ENCODE results near the gene CXADR.
"Not testable (repeated sequence)": the region's sequence is repeated elsewhere in the genome, so short reads cannot be mapped to it uniquely, and the experiment has no call there.

CXADR gene

DNA sequence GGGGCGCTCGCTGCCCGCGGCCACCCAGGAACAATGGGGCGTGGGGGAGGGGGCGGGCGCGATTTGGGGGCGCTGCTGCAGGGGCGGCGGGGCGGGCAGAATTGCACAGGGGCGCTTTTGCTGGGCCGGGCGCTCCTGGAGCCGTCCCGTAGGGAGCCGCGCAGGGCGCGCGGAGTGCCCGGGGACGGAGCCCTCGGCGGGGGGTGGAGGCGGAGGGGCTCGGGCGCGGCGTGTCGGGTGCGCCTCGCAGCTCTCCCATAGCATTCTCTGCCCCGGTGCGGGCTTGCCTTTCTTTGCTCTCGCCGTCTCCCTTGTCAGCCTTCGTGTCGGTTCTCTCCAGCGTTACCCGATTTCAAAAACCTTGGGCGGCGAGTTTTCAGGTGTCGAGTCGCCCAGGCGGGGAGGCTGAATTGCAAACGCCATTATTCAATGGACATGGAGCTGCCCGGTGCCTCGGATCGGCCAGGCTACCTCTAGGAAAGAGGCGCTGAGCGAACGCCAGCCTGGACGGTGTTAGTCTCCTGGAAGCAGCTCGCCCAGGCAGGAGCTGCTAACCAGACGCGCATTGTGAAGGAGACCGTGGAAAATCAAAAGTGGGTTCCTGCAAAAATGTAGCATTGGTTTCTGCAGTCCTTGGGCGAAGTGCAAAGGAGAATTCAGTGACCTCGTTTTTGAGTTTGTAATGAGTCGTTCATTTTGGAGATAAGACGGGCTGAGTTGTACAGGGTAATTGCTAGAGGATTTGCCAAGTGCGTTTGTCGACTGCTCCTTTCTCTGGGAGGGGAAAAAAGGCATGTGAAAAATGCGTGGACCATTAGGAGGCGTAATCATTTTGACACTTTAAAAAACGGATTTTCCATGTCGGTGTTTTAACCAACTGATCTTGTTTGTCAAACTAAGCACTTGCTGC is 626 bp downstream of the CXADR start:
- ATAC-seq, result peak; percentile 68
- no peak for TF ChIP-seq GLIS3 (CRISPR knock-in tag; IDR thresholded peaks at IDR 0.05)
- TF ChIP-seq ZNF565 (CRISPR knock-in tag; conservative IDR thresholded peaks at IDR 0.05; ENCODE audit: low read depth), result no peak
- TF ChIP-seq ZNF70 (CRISPR knock-in tag; IDR thresholded peaks at IDR 0.05), result peak; percentile 63
- no peak for TF ChIP-seq ESRRG (CRISPR knock-in tag; IDR thresholded peaks at IDR 0.05)
- TF ChIP-seq CSDC2 (CRISPR knock-in tag; IDR thresholded peaks at IDR 0.05), result no peak

DNA sequence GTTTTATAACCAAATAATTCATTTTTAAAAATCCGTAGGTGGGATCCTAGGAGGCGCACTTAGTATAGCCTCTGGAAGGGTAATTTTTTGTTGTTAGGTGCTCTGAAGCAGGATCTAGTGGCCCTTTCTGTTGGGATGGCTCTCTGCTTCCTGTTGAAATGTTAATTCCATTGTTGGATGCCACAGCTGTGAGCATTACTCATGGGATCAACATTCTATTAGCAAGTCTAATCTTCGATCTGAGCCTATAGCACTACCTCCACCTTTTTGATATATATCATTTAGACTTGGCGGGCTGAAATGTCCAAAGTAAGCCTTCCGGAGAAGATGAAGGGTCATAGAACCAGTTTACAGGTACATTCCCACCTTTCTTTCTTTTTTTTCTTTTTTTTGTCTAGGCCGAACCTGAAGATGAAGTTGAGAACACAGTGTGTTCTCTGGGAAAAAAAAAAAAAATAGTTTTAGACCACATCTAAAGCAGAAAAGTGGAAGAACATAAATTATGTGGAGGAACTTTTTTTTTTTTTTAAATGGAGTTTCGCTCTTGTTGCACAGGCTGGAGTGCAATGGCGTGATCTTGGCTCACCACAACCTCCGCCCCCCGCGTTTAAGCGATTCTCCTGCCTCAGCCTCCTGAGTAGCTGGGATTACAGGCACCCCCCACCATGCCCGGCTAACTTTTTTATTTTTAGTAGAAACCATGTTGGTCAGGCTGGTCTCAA is 1.4 kb downstream of the CXADR start:
- 0 out of 2 replicates have a peak, but pooled peaks have one; percentile 2 for TF ChIP-seq ZNF70 (CRISPR knock-in tag; IDR thresholded peaks at IDR 0.05)
- no peak for TF ChIP-seq ARNTL (CRISPR knock-in tag; IDR thresholded peaks at IDR 0.05; ENCODE audit: borderline replicate concordance, low read depth)

DNA sequence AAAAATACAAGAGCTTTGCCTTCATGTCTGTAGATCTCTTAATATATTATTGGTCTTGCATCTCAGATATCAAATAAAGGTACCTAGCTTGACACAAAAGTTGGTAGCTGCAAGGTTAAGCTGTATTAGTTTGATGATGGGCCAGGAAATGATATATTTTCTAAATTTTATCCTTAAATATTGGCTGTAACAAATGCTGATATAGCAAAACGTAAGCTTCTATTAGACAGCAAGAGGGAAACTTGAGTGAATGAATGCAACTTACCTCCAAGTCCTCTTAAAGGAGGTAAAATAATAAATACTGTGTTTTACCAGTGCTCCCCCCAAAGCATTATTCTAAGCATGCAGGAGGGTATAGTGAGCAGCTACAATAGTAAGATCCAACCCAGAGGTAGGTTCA is 4.2 kb downstream of the CXADR start:
- ATAC-seq, result not testable (repeated sequence)

More for the DNA sequence above, 1.4 kb downstream of the CXADR start:
- no peak for ATAC-seq

DNA sequence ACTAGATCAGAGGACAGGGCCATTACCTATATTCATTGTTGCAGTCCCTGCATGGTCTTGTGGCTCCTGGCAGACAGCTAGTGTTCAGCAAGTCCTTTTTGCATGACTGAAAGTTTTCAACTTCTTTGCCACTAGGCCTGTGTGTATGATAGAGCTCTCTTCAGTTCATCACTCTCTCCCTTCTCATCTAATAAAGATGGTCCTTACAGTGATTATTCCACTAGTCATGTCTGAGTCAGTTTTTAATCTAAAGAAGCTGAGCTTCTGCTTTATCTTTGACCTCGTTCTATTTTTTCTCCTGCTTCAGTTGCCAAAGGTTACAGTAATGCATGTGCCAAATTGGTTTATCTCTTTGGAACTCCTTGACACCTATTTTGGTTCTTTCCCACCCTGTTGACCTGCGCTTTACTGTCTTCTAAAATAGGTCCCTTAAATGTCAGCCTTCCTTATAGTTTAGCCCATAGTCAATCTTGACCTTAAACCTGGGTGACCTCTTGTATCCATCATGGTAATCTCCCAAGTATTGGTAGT is 6.4 kb downstream of the CXADR start:
- ATAC-seq, result no peak
- TF ChIP-seq, protein P1, sequence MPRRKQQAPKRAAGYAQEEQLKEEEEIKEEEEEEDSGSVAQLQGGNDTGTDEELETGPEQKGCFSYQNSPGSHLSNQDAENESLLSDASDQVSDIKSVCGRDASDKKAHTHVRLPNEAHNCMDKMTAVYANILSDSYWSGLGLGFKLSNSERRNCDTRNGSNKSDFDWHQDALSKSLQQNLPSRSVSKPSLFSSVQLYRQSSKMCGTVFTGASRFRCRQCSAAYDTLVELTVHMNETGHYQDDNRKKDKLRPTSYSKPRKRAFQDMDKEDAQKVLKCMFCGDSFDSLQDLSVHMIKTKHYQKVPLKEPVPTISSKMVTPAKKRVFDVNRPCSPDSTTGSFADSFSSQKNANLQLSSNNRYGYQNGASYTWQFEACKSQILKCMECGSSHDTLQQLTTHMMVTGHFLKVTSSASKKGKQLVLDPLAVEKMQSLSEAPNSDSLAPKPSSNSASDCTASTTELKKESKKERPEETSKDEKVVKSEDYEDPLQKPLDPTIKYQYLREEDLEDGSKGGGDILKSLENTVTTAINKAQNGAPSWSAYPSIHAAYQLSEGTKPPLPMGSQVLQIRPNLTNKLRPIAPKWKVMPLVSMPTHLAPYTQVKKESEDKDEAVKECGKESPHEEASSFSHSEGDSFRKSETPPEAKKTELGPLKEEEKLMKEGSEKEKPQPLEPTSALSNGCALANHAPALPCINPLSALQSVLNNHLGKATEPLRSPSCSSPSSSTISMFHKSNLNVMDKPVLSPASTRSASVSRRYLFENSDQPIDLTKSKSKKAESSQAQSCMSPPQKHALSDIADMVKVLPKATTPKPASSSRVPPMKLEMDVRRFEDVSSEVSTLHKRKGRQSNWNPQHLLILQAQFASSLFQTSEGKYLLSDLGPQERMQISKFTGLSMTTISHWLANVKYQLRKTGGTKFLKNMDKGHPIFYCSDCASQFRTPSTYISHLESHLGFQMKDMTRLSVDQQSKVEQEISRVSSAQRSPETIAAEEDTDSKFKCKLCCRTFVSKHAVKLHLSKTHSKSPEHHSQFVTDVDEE (CRISPR knock-in tag; IDR thresholded peaks at IDR 0.05), result no peak
- TF ChIP-seq ZNF70 (CRISPR knock-in tag; IDR thresholded peaks at IDR 0.05) (no peak), ZNF8 (CRISPR knock-in tag; IDR thresholded peaks at IDR 0.05) (no peak), ZNF565 (CRISPR knock-in tag; conservative IDR thresholded peaks at IDR 0.05; ENCODE audit: low read depth) (no peak), BACH2 (CRISPR knock-in tag; IDR thresholded peaks at IDR 0.05; ENCODE audit: borderline replicate concordance) (no peak), TOX (CRISPR knock-in tag; IDR thresholded peaks at IDR 0.05; ENCODE audit: borderline replicate concordance) (no peak), ZFP30 (CRISPR knock-in tag; IDR thresholded peaks at IDR 0.05) (no peak), SNAI2 (CRISPR knock-in tag; IDR thresholded peaks at IDR 0.05) (no peak), ZFP3 (CRISPR knock-in tag; IDR thresholded peaks at IDR 0.05) (no peak), ISL1 (CRISPR knock-in tag; IDR thresholded peaks at IDR 0.05) (no peak), OSR1 (CRISPR knock-in tag; IDR thresholded peaks at IDR 0.05) (no peak), GLIS3 (CRISPR knock-in tag; IDR thresholded peaks at IDR 0.05) (no peak), ARNTL (CRISPR knock-in tag; IDR thresholded peaks at IDR 0.05; ENCODE audit: borderline replicate concordance, low read depth) (no peak), ZC3H10 (CRISPR knock-in tag; IDR thresholded peaks at IDR 0.05) (no peak), TCF4 (CRISPR knock-in tag; IDR thresholded peaks at IDR 0.05; ENCODE audit: borderline replicate concordance) (no peak), ESRRG (CRISPR knock-in tag; IDR thresholded peaks at IDR 0.05) (no peak), PPARA (CRISPR knock-in tag; IDR thresholded peaks at IDR 0.05; ENCODE audit: borderline replicate concordance) (no peak)
- TF ChIP-seq, protein P2, sequence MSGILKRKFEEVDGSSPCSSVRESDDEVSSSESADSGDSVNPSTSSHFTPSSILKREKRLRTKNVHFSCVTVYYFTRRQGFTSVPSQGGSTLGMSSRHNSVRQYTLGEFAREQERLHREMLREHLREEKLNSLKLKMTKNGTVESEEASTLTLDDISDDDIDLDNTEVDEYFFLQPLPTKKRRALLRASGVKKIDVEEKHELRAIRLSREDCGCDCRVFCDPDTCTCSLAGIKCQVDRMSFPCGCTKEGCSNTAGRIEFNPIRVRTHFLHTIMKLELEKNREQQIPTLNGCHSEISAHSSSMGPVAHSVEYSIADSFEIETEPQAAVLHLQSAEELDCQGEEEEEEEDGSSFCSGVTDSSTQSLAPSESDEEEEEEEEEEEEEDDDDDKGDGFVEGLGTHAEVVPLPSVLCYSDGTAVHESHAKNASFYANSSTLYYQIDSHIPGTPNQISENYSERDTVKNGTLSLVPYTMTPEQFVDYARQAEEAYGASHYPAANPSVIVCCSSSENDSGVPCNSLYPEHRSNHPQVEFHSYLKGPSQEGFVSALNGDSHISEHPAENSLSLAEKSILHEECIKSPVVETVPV (CRISPR knock-in tag; IDR thresholded peaks at IDR 0.05), result no peak
- TF ChIP-seq, protein P3, sequence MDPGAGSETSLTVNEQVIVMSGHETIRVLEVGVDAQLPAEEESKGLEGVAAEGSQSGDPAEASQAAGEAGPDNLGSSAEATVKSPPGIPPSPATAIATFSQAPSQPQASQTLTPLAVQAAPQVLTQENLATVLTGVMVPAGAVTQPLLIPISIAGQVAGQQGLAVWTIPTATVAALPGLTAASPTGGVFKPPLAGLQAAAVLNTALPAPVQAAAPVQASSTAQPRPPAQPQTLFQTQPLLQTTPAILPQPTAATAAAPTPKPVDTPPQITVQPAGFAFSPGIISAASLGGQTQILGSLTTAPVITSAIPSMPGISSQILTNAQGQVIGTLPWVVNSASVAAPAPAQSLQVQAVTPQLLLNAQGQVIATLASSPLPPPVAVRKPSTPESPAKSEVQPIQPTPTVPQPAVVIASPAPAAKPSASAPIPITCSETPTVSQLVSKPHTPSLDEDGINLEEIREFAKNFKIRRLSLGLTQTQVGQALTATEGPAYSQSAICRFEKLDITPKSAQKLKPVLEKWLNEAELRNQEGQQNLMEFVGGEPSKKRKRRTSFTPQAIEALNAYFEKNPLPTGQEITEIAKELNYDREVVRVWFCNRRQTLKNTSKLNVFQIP (CRISPR knock-in tag; IDR thresholded peaks at IDR 0.05; ENCODE audit: borderline replicate concordance, low read depth), result no peak
- TF ChIP-seq, protein P4, sequence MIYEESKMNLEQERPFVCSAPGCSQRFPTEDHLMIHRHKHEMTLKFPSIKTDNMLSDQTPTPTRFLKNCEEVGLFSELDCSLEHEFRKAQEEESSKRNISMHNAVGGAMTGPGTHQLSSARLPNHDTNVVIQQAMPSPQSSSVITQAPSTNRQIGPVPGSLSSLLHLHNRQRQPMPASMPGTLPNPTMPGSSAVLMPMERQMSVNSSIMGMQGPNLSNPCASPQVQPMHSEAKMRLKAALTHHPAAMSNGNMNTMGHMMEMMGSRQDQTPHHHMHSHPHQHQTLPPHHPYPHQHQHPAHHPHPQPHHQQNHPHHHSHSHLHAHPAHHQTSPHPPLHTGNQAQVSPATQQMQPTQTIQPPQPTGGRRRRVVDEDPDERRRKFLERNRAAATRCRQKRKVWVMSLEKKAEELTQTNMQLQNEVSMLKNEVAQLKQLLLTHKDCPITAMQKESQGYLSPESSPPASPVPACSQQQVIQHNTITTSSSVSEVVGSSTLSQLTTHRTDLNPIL (CRISPR knock-in tag; IDR thresholded peaks at IDR 0.05; ENCODE audit: low read depth), result no peak
